Fibroblast of lung (primary cell): ENCODE measurements around the gene ZNF322.
"Not testable (repeated sequence)": the region's sequence is repeated elsewhere in the genome, so short reads cannot be mapped to it uniquely, and the experiment has no call there.

Source experiments
- EZH2 ChIP-seq: IDR thresholded peaks from 2 replicates; pipeline ENCODE4 v1.5.1; 2012; ENCODE audit warnings: low read length, control low read depth, mild to moderate bottlenecking; ENCODE audit errors: missing control alignments
- TF ChIP-seq, protein P1 (sequence below), 2 donors: IDR thresholded peaks in 1 of 2; conservative IDR thresholded peaks in 1 of 2; 1 replicate in 1 of 2; 2 replicates in 1 of 2; pipeline ENCODE4 v1.5.1; 2011 to 2012; ENCODE audit warnings: low read length in 2 of 2, control low read depth in 1 of 2, inconsistent platforms in 1 of 2, low read depth in 1 of 2, mild to moderate bottlenecking in 1 of 2

DNA sequence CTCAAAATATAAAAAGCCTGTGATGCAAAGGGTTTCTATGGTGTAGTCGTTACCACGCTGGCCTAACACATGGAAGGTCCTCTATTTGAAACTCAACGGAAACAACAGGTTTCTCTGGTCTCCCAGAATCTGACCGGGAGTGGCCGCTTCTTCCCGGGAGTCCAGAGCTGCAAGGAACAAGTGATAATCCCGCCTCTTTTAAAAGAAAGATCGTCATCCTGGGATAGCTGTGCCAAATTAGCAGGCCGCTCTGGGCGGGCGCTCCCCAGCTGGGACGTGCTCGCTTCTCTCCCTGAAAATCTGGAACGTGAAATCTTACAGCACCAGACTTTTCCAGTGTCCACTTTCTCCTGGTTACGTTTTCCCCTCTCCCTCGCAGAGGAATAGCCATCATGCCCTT lies 38.0 kb upstream of the ZNF322 start:
- TF ChIP-seq, protein P1, sequence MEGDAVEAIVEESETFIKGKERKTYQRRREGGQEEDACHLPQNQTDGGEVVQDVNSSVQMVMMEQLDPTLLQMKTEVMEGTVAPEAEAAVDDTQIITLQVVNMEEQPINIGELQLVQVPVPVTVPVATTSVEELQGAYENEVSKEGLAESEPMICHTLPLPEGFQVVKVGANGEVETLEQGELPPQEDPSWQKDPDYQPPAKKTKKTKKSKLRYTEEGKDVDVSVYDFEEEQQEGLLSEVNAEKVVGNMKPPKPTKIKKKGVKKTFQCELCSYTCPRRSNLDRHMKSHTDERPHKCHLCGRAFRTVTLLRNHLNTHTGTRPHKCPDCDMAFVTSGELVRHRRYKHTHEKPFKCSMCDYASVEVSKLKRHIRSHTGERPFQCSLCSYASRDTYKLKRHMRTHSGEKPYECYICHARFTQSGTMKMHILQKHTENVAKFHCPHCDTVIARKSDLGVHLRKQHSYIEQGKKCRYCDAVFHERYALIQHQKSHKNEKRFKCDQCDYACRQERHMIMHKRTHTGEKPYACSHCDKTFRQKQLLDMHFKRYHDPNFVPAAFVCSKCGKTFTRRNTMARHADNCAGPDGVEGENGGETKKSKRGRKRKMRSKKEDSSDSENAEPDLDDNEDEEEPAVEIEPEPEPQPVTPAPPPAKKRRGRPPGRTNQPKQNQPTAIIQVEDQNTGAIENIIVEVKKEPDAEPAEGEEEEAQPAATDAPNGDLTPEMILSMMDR (conservative IDR thresholded peaks at IDR 0.05 in 1 of 2, IDR thresholded peaks at IDR 0.05 in 1 of 2; ENCODE audit: low read depth in 1 of 2, low read length in 2 of 2), result not testable (repeated sequence)
- not testable (repeated sequence) for TF ChIP-seq EZH2
